Body of pancreas (tissue), 4 donors: Measurements from ENCODE around the gene CMTM3. TPM values are rescaled to one million over a fixed set of nuclear protein-coding genes. Genes with fewer than 3 reads are reported as not detected.

Source experiments
- ATAC-seq: fragments of 150-250 bp; one replicate; pipeline ENCODE4 v1.9.1; 2016
- DNase-seq, 4 donors: peaks; one replicate each; pipeline ENCODE4 v3.0.0-alpha.2; 2019
- H3K27ac ChIP-seq, 4 donors: fragments of 200-600 bp; sonication (generic); 1 replicate in 3 of 4; 2 replicates in 1 of 4; pipeline versions ENCODE4 v1.5.1 to v1.6.1; 2016 to 2019; ENCODE audit warnings: mild to moderate bottlenecking in 1 of 4, mixed read lengths in 1 of 4, moderate library complexity in 1 of 4
- H3K27me3 ChIP-seq, 2 donors: fragments of 200-600 bp; sonication (generic); one replicate each; pipeline ENCODE4 v1.6.0; 2016; ENCODE audit warnings: mild to moderate bottlenecking in 1 of 2
- H3K36me3 ChIP-seq, 2 donors: fragments of 200-600 bp; sonication (generic); replicated peaks in 1 of 2; 2 replicates each; pipeline ENCODE4 v1.5.1; 2016; ENCODE audit warnings: low read depth in 2 of 2; ENCODE audit not compliant: insufficient read depth in 1 of 2
- H3K4me1 ChIP-seq: fragments of 200-600 bp; sonication (generic); one replicate; pipeline ENCODE4 v1.6.0; 2016
- H3K4me3 ChIP-seq, 2 donors: fragments of 200-600 bp; sonication (generic); 1 replicate in 1 of 2; 2 replicates in 1 of 2; pipeline ENCODE4 v1.5.1; 2016 to 2019
- H3K9me3 ChIP-seq, 3 donors: fragments of 200-600 bp; sonication (generic); 1 replicate in 2 of 3; 2 replicates in 1 of 3; pipeline ENCODE4 v1.5.1; 2016
- POLR2A ChIP-seq, 3 donors: fragments of 450-650 bp; IDR thresholded peaks; one replicate each; pipeline ENCODE4 v1.6.1; 2016; ENCODE audit warnings: antibody characterized with exemption in 3 of 3, mild to moderate bottlenecking in 2 of 3
- WGBS, 2 donors: methylation state at CpG; one replicate each; pipeline ENCODE4 v1.1.5; 2017; 5-methylcytosine and 5-hydroxymethylcytosine counted together
- intact Hi-C: fragments of 100-400 bp; cut with DNase I; formaldehyde crosslinking; loops from one replicate; pipeline ENCODE4 v1.15.1; 2023
- total RNA-seq, 2 donors: library from RNA; depleted of rRNA; stranded (reverse); fragments of >200 nt; gene quantifications; one replicate each; pipeline ENCODE4 v1.1.0, GENCODE V29; 2016
- TF ChIP-seq, protein P1 (sequence below), 7 experiments: fragments of 450-650 bp in 4 of 7; fragments of 200-600 bp in 3 of 7; sonication (generic) in 3 of 7; IDR thresholded peaks; one replicate each; pipeline ENCODE4 v1.5.1; 2016 to 2019; ENCODE audit warnings: antibody characterized with exemption in 7 of 7

CMTM3 gene
- total RNA-seq, 2 donors from 2014 or later: 4.3 to 6.0 TPM

DNA sequence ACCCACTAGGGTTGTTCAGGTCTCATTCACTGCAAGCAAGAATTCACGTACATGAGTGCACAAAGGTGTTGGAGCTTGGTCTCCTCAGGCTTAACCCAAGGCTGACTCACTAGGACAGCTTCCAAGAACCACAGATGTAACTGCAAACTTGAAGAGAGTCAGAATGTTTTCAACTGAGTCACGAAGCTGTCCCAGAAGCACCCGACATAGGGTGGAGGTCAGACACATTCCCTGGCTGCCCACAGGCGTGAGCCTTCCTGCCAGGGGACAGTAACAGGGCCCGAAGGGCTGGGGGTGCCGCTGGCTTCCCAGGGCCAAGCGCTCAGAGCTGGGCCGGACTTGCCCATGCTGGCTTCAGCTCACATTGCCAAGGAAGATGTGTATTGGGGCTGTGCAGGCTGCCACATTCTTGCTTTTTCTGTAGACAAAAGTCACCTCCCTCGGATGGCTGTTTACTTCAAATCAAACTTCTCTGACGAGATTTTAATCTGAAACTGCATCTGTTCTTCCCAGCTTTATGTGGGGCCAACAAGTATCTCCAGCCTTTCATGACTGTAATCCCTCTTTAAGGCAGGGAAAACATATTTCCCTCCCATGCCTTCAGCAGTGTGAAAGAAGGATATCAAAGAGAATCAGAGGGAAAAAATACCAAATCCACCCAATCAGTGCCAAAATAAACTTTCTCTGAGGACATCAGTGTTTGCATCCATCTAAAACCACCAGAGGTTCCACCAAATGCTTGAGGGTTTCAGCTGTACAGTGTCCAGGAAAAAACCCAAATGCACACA, 14.3 kb downstream of the CMTM3 start:
- Histone ChIP-seq H3K9me3 (no peaks in the 10 kb centered on the region), H3K36me3 (peaks cover 0 to 7% of the 10 kb centered on the region in 2 donors), H3K27me3 (no peaks in the 10 kb centered on the region), H3K4me1 (peaks cover 9% of the 10 kb centered on the region), H3K4me3 (no peak overlapping the region), H3K27ac (no peak overlapping the region)
- WGBS, 2 donors: 80 to 88% methylated on average over 10 of the region's 10 CpGs
- intact Hi-C loops: no loop called here
- TF ChIP-seq, protein P1, sequence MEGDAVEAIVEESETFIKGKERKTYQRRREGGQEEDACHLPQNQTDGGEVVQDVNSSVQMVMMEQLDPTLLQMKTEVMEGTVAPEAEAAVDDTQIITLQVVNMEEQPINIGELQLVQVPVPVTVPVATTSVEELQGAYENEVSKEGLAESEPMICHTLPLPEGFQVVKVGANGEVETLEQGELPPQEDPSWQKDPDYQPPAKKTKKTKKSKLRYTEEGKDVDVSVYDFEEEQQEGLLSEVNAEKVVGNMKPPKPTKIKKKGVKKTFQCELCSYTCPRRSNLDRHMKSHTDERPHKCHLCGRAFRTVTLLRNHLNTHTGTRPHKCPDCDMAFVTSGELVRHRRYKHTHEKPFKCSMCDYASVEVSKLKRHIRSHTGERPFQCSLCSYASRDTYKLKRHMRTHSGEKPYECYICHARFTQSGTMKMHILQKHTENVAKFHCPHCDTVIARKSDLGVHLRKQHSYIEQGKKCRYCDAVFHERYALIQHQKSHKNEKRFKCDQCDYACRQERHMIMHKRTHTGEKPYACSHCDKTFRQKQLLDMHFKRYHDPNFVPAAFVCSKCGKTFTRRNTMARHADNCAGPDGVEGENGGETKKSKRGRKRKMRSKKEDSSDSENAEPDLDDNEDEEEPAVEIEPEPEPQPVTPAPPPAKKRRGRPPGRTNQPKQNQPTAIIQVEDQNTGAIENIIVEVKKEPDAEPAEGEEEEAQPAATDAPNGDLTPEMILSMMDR (IDR thresholded peaks at IDR 0.05): no peak
- no peak for TF ChIP-seq POLR2A (IDR thresholded peaks at IDR 0.05)
- ATAC-seq: no peak
- DNase-seq: peak in 1 of 4 donors; percentile 30

DNA sequence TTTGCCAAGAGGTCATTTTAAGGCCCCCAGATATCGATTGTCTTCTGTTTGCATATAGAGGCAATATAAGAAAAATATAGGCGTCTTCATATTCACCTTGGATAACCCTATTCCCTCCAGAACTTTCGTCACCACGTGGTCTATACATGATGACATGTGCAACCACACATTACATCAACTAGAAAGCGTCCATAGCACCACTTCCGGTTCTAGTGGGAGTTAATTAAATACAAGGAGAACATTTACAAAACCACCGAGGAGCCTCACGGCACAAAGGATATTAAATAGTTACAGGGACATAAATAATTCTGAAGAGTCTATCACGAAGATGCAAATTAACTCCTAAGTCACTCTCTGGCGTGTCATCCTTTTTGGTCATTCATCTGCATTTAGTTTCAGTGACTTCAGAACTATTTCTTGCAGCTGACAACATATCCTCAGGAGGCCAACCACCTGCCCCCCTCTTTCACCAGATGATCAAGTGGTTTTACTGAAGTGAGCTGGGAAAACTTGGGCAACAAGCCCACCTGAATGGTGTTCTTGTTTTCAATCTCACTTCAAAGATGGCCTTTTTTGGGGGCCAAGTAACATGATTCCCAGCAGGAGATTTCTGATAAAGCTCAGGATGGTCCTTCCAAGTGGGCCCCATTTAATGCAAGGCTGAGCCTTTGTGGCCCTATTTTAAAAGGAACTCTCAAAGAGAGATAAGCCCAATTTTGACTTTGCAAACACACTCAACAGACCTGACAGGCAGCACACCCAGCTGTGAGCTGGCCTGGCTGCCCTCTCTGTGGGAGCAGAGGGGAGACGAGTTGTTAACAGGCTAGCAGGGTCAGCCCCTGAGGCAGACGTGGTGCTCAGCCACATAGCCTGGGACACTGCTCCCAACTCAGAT, 15.3 kb downstream of the CMTM3 start:
- no peak overlapping the region for H3K27ac ChIP-seq
- intact Hi-C loops: no loop called here

GRCh38 chr16:66620429-66620795, 15.9 kb downstream of the CMTM3 start:
- no peak for TF ChIP-seq POLR2A (IDR thresholded peaks at IDR 0.05)
- TF ChIP-seq, protein P1 (IDR thresholded peaks at IDR 0.05): no peak
- Histone ChIP-seq H3K4me3 (no peak overlapping the region), H3K9me3 (no peaks in the 10 kb centered on the region), H3K27ac (no peak overlapping the region), H3K4me1 (peaks cover 9% of the 10 kb centered on the region), H3K27me3 (no peaks in the 10 kb centered on the region), H3K36me3 (peaks cover 0 to 5% of the 10 kb centered on the region in 2 donors)
- no peak for ATAC-seq
- no peak for DNase-seq
- 87% methylated on average over 8 of the region's 8 CpGs for WGBS, 2 donors
- intact Hi-C loops: no loop called here

More for the DNA sequence above, 15.3 kb downstream of the CMTM3 start:
- no peak overlapping the region for H3K4me3 ChIP-seq
- peaks cover 0 to 6% of the 10 kb centered on the region in 2 donors for H3K36me3 ChIP-seq
- ATAC-seq: no peak
- peaks cover 9% of the 10 kb centered on the region for H3K4me1 ChIP-seq
- no peaks in the 10 kb centered on the region for H3K9me3 ChIP-seq
- WGBS, 2 donors: 81 to 86% methylated on average over 12 of the region's 12 CpGs
- no peak for DNase-seq
- TF ChIP-seq, protein P1 (IDR thresholded peaks at IDR 0.05): no peak
- no peak for TF ChIP-seq POLR2A (IDR thresholded peaks at IDR 0.05)
- no peaks in the 10 kb centered on the region for H3K27me3 ChIP-seq

GRCh38 chr16:66621973-66622372, 17.5 kb downstream of the CMTM3 start:
- 94 to 95% methylated on average over 14 of the region's 14 CpGs for WGBS, 2 donors
- Histone ChIP-seq H3K4me3 (no peak overlapping the region), H3K9me3 (no peaks in the 10 kb centered on the region), H3K36me3 (peaks cover 0 to 4% of the 10 kb centered on the region in 2 donors), H3K27ac (no peak overlapping the region), H3K4me1 (peaks cover 9% of the 10 kb centered on the region), H3K27me3 (no peaks in the 10 kb centered on the region)
- intact Hi-C loops: no loop called here
- DNase-seq: no peak
- no peak for ATAC-seq
- no peak for TF ChIP-seq POLR2A (IDR thresholded peaks at IDR 0.05)
- TF ChIP-seq, protein P1 (IDR thresholded peaks at IDR 0.05): no peak
